ENCODE results near the gene SMCO1. TPM values are rescaled to one million over a fixed set of nuclear protein-coding genes. Genes with fewer than 3 reads are reported as not detected.
A peak's percentile ranks its signal among the peaks of the same experiment; 100 is the strongest.
"Not testable (repeated sequence)": the region's sequence is repeated elsewhere in the genome, so short reads cannot be mapped to it uniquely, and the experiment has no call there.

SMCO1 gene
- total RNA-seq, 1 experiment from 2014 or later = not detected

GRCh38 chr3:196504556-196504955 lies 10.6 kb downstream of the SMCO1 start:
- BruUV-seq (replicated peaks) = no TSS peak
- no peaks in the 10 kb centered on the region for H3K27me3 Mint-ChIP-seq (ENCODE audit: insufficient read depth, unreplicated experiment)

GRCh38 chr3:196504077-196504398 lies 11.1 kb downstream of the SMCO1 start:
- peaks cover 12% of the 10 kb centered on the region for H3K4me1 Mint-ChIP-seq (ENCODE audit: insufficient read depth, unreplicated experiment)
- POLR2A ChIA-PET = interaction anchor here (0.6 to 4.4 kb wide), 14 partner anchors 13 to 513 kb away, joined by 3 to 41 read pairs (median 7); partner anchors contain the start of genes DYNLT2B, FBXO45, NCBP2 and TM4SF19
- H3K36me3 Mint-ChIP-seq (ENCODE audit: insufficient read depth, unreplicated experiment); BruUV-seq (replicated peaks); DNase-seq (ENCODE audit: unreplicated experiment); H3K9me3 Mint-ChIP-seq (ENCODE audit: unreplicated experiment); H3K27me3 Mint-ChIP-seq (ENCODE audit: insufficient read depth, unreplicated experiment): not testable (repeated sequence)
- intact Hi-C loops (cut with micrococcal nuclease) = loop anchor here (5.0 kb wide), 3 partner anchors 167 to 252 kb away; partner anchors contain the start of genes DYNLT2B and TM4SF19
- peak overlapping the region; percentile 75 for H3K27ac Mint-ChIP-seq (ENCODE audit: low read depth, unreplicated experiment)
- H3K4me3 Mint-ChIP-seq (ENCODE audit: unreplicated experiment) = peak overlapping the region; percentile 99
- CTCF ChIA-PET = interaction anchor here (0.6 to 0.9 kb wide), 3 partner anchors 15 to 1048 kb away, joined by 3 read pairs; no protein-coding TSS in a partner anchor

More at GRCh38 chr3:196504556-196504955, 10.6 kb downstream of the SMCO1 start:
- intact Hi-C loops (cut with micrococcal nuclease) = loop anchor here (5.0 kb wide), 3 partner anchors 167 to 252 kb away; partner anchors contain the start of genes DYNLT2B and TM4SF19
- CTCF ChIA-PET = interaction anchor here (0.6 to 0.9 kb wide), 4 partner anchors 17 to 1047 kb away, joined by 3 read pairs; no protein-coding TSS in a partner anchor
- Mint-ChIP-seq H3K4me1 (ENCODE audit: insufficient read depth, unreplicated experiment) (peaks cover 7% of the 10 kb centered on the region), H3K4me3 (ENCODE audit: unreplicated experiment) (peak overlapping the region; percentile 99), H3K27ac (ENCODE audit: low read depth, unreplicated experiment) (no peak overlapping the region), H3K9me3 (ENCODE audit: unreplicated experiment) (no peaks in the 10 kb centered on the region), H3K36me3 (ENCODE audit: insufficient read depth, unreplicated experiment) (no peaks in the 10 kb centered on the region)
- no peak for TF ChIP-seq CTCF (IDR thresholded peaks at IDR 0.05; ENCODE audit: unreplicated experiment)
- no peak for DNase-seq (ENCODE audit: unreplicated experiment)
- POLR2A ChIA-PET = interaction anchor here (0.6 to 4.4 kb wide), 5 partner anchors 12 to 512 kb away, joined by 3 to 41 read pairs (median 10); partner anchors contain the start of genes DYNLT2B, FBXO45 and WDR53

- CTCF ChIA-PET = interaction anchor here (0.6 to 0.9 kb wide), 2 partner anchors 15 to 25 kb away, joined by 3 read pairs; no protein-coding TSS in a partner anchor
- Mint-ChIP-seq H3K4me1 (ENCODE audit: insufficient read depth, unreplicated experiment) (peaks cover 18% of the 10 kb centered on the region), H3K27ac (ENCODE audit: low read depth, unreplicated experiment) (peak within 1 kb of the TSS; percentile 75), H3K27me3 (ENCODE audit: insufficient read depth, unreplicated experiment) (no peaks in the 10 kb centered on the region), H3K36me3 (ENCODE audit: insufficient read depth, unreplicated experiment) (no peaks in the 10 kb centered on the region), H3K9me3 (ENCODE audit: unreplicated experiment) (no peaks in the 10 kb centered on the region), H3K4me3 (ENCODE audit: unreplicated experiment) (peak within 1 kb of the TSS; percentile 99)
- POLR2A ChIA-PET = interaction anchor here (0.8 to 4.4 kb wide), 16 partner anchors 13 to 439 kb away, joined by 3 to 41 read pairs (median 7); partner anchors contain the start of genes DYNLT2B, FBXO45, NCBP2 and SENP5
- intact Hi-C loops (cut with micrococcal nuclease) = loop anchor here (5.0 kb wide), 3 partner anchors 166 to 251 kb away; partner anchors contain the start of genes DYNLT2B and TM4SF19
- no peak for TF ChIP-seq CTCF (IDR thresholded peaks at IDR 0.05; ENCODE audit: unreplicated experiment)
- peak; percentile 97 for DNase-seq (ENCODE audit: unreplicated experiment)
- BruUV-seq (replicated peaks) = TSS peak; percentile 46
Observed at GRCh38 chr3:196503196-196504076, 11.7 kb downstream of the SMCO1 start, which contains the start of gene RNF168. Gene RNF168, minus strand, starts transcription at chr3:196503768. Its CDS starts 595 bp downstream, at chr3:196503173.

GRCh38 chr3:196502775-196503195 lies 12.4 kb downstream of the SMCO1 start:
- Mint-ChIP-seq H3K9me3 (ENCODE audit: unreplicated experiment) (no peaks in the 10 kb centered on the region), H3K27me3 (ENCODE audit: insufficient read depth, unreplicated experiment) (no peaks in the 10 kb centered on the region), H3K36me3 (ENCODE audit: insufficient read depth, unreplicated experiment) (no peaks in the 10 kb centered on the region), H3K4me3 (ENCODE audit: unreplicated experiment) (peak overlapping the region; percentile 99), H3K4me1 (ENCODE audit: insufficient read depth, unreplicated experiment) (peaks cover 20% of the 10 kb centered on the region), H3K27ac (ENCODE audit: low read depth, unreplicated experiment) (peak overlapping the region; percentile 75)
- DNase-seq (ENCODE audit: unreplicated experiment) = peak; percentile 90
- intact Hi-C loops (cut with micrococcal nuclease) = loop anchor here (5.0 kb wide), 3 partner anchors 165 to 250 kb away; partner anchors contain the start of genes DYNLT2B and TM4SF19
- BruUV-seq (replicated peaks) = TSS peak; percentile 70
- ChIA-PET CTCF (interaction anchor here (0.7 kb wide), 1 partner anchor 16 kb away, joined by 4 read pairs; no protein-coding TSS in a partner anchor), POLR2A (interaction anchor here (0.5 to 4.4 kb wide), 16 partner anchors 15 to 439 kb away, joined by 3 to 41 read pairs (median 6); partner anchors contain the start of genes DYNLT2B, FBXO45, NCBP2 and PAK2)
- TF ChIP-seq CTCF (IDR thresholded peaks at IDR 0.05; ENCODE audit: unreplicated experiment) = no peak

Measured in MCF 10A (cell line).